Lung (tissue), 12 donors: ENCODE measurements around the gene SGCE. TPM values are rescaled to one million over a fixed set of nuclear protein-coding genes. Genes with fewer than 3 reads are reported as not detected.

Source experiments
- ATAC-seq: fragments of 200-7000 bp; cut with Tn5 transposase; one replicate; pipeline ENCODE4 v1.9.1; 2020; ENCODE audit warnings: moderate number of reproducible peaks; ENCODE audit not compliant: insufficient read depth, low FRiP score
- DNase-seq, 3 donors: peaks; one replicate each; pipeline ENCODE4 v3.0.0-alpha.2; 2013 to 2017
- H3K27ac ChIP-seq, 2 donors: one replicate each; pipeline ENCODE4 v1.5.1; 2013; ENCODE audit warnings: mild to moderate bottlenecking in 2 of 2, moderate library complexity in 2 of 2, control low read depth in 1 of 2, inconsistent platforms in 1 of 2, low read depth in 1 of 2, low read length in 1 of 2
- H3K27me3 ChIP-seq, 3 donors: one replicate each; pipeline ENCODE4 v1.5.1; 2013; ENCODE audit warnings: low read length in 2 of 3; ENCODE audit not compliant: control insufficient read depth in 3 of 3, insufficient read depth in 3 of 3
- H3K36me3 ChIP-seq, 4 donors: one replicate each; pipeline ENCODE4 v1.5.1; 2013; ENCODE audit warnings: low read length in 4 of 4, mild to moderate bottlenecking in 1 of 4, moderate library complexity in 1 of 4; ENCODE audit not compliant: control insufficient read depth in 4 of 4, insufficient read depth in 4 of 4
- H3K4me1 ChIP-seq, 5 donors: one replicate each; pipeline ENCODE4 v1.5.1; 2013; ENCODE audit warnings: low read length in 5 of 5, mild to moderate bottlenecking in 2 of 5, moderate library complexity in 1 of 5; ENCODE audit not compliant: control insufficient read depth in 5 of 5, insufficient read depth in 5 of 5
- H3K4me3 ChIP-seq: one replicate; pipeline ENCODE4 v1.5.1; 2013; ENCODE audit warnings: mild to moderate bottlenecking, control low read depth, moderate library complexity
- H3K9ac ChIP-seq, 2 donors: one replicate each; pipeline ENCODE4 v1.5.1; 2013; ENCODE audit warnings: low read length in 2 of 2, control low read depth in 1 of 2; ENCODE audit not compliant: insufficient read depth in 1 of 2
- H3K9me3 ChIP-seq, 4 donors: one replicate each; pipeline ENCODE4 v1.5.1; 2013; ENCODE audit warnings: low read length in 3 of 4, mild to moderate bottlenecking in 1 of 4, moderate library complexity in 1 of 4; ENCODE audit not compliant: control insufficient read depth in 4 of 4, insufficient read depth in 3 of 4
- CTCF ChIP-seq: IDR thresholded peaks from 2 replicates; pipeline ENCODE4 v1.5.1; 2012; ENCODE audit warnings: mild to moderate bottlenecking; ENCODE audit errors: control extremely low read depth, extremely low read depth
- WGBS, 2 donors: extraction: QIAGEN DNeasy Blood & Tissue Kit; methylation state at CpG; one replicate each; pipeline ENCODE4 v1.1.7; 2013; 5-methylcytosine and 5-hydroxymethylcytosine counted together
- polyA plus RNA-seq, 2 donors: library from polyadenylated mRNA; stranded (reverse); fragments of 200-250 nt; gene quantifications; one replicate each; pipeline ENCODE4 v1.2.1, GENCODE V29; 2013
- total RNA-seq, 2 donors: library from RNA; depleted of rRNA in 1 of 2; stranded (reverse); fragments of >200 nt in 1 of 2; gene quantifications; one replicate each; pipeline ENCODE4 v1.2.1, GENCODE V29; 2014 to 2021
- donor health status: control.
- donor health status: control.
- donor health status: Bipolar disorder and iron deficiency.
- donor health status: healthy.
- donor health status: DM: yes; HTN: yes; CAD: no.

Gene SGCE
- total and polyA plus RNA-seq, 4 donors: 22.9 to 171 (median 32.9) TPM

- Histone ChIP-seq H3K27ac (no peak overlapping the region), H3K36me3 (no peaks in the 10 kb centered on the region), H3K27me3 (no peaks in the 10 kb centered on the region), H3K4me3 (no peak overlapping the region), H3K9me3 (peaks cover 0 to 4% (median under 1%) of the 10 kb centered on the region in 4 donors), H3K9ac (no peak overlapping the region), H3K4me1 (no peaks in the 10 kb centered on the region)
- no peak for TF ChIP-seq CTCF
- DNase-seq (no peak), ATAC-seq (no peak)
- 90 to 92% methylated on average over 1 of the region's 1 CpG for WGBS, 2 donors
These were observed 14.0 kb upstream of the SGCE start for GRCh38 chr7:94669773-94670495.

- Histone ChIP-seq H3K9ac (no peak overlapping the region), H3K27me3 (no peaks in the 10 kb centered on the region), H3K9me3 (peaks cover 0 to 8% (median 2%) of the 10 kb centered on the region in 4 donors), H3K4me3 (no peak overlapping the region), H3K36me3 (peaks cover 0 to 7% (median 2%) of the 10 kb centered on the region in 4 donors), H3K4me1 (no peaks in the 10 kb centered on the region), H3K27ac (no peak overlapping the region)
- WGBS, 2 donors: 85 to 92% methylated on average over 3 of the region's 3 CpGs
- no peak for TF ChIP-seq CTCF
- ATAC-seq (no peak), DNase-seq (no peak)
These were observed 11.1 kb upstream of the SGCE start for GRCh38 chr7:94666879-94667587.

- no peak for DNase-seq
- WGBS, 2 donors: 96 to 98% methylated on average over 18 of the region's 18 CpGs
- ATAC-seq: no peak
- peaks cover 0 to 7% (median 2%) of the 10 kb centered on the region in 4 donors for H3K36me3 ChIP-seq
- no peaks in the 10 kb centered on the region for H3K27me3 ChIP-seq
- no peak overlapping the region for H3K27ac ChIP-seq
- TF ChIP-seq CTCF: no peak
- H3K4me3 ChIP-seq: no peak overlapping the region
- H3K4me1 ChIP-seq: peaks cover 0 to under 1% (median 0%) of the 10 kb centered on the region in 5 donors
- H3K9ac ChIP-seq: no peak overlapping the region
- peaks cover 0 to 8% (median 2%) of the 10 kb centered on the region in 4 donors for H3K9me3 ChIP-seq
These were observed 9.5 kb upstream of the SGCE start for GRCh38 chr7:94665426-94665825.
